BE2C (cell line): ENCODE results near the gene CLEC17A.
A peak's percentile ranks its signal among the peaks of the same experiment; 100 is the strongest.

Experiments used
- DNase-seq: peaks from one replicate; pipeline ENCODE4 v3.0.0-alpha.2; 2020
- H3K27me3 ChIP-seq: fragments of 250-450 bp; sonication (Bioruptor Pico); 2 replicates; pipeline ENCODE4 v1.5.1; 2020; ENCODE audit warnings: mild to moderate bottlenecking
- H3K36me3 ChIP-seq: fragments of 250-450 bp; sonication (Bioruptor Pico); 2 replicates; pipeline ENCODE4 v1.5.1; 2020; ENCODE audit warnings: mild to moderate bottlenecking
- H3K4me1 ChIP-seq: fragments of 250-450 bp; sonication (Bioruptor Pico); 2 replicates; pipeline ENCODE4 v1.5.1; 2020
- H3K4me3 ChIP-seq: 2 replicates; pipeline ENCODE4 v1.5.1; 2011; ENCODE audit warnings: low read depth, low read length
- H3K9me3 ChIP-seq: fragments of 250-450 bp; sonication (Bioruptor Pico); 2 replicates; pipeline ENCODE4 v1.5.1; 2020
- CTCF ChIP-seq: IDR thresholded peaks from 2 replicates; pipeline ENCODE4 v1.5.1; 2012; ENCODE audit warnings: mild to moderate bottlenecking, low read depth, low read length

CLEC17A gene

GRCh38 chr19:14566712-14567077 lies 16.2 kb upstream of the CLEC17A start:
- H3K36me3 ChIP-seq = peaks cover 31% of the 10 kb centered on the region
- no peak overlapping the region for H3K4me3 ChIP-seq
- no peaks in the 10 kb centered on the region for H3K9me3 ChIP-seq
- no peak for DNase-seq
- H3K4me1 ChIP-seq = peaks cover 6% of the 10 kb centered on the region
- no peaks in the 10 kb centered on the region for H3K27me3 ChIP-seq
- TF ChIP-seq CTCF = no peak

- Histone ChIP-seq H3K36me3 (peaks cover 31% of the 10 kb centered on the region), H3K9me3 (no peaks in the 10 kb centered on the region), H3K27me3 (no peaks in the 10 kb centered on the region), H3K4me3 (no peak overlapping the region), H3K4me1 (peaks cover 6% of the 10 kb centered on the region)
- no peak for TF ChIP-seq CTCF
- DNase-seq = no peak
Observed at GRCh38 chr19:14567079-14567478, 15.8 kb upstream of the CLEC17A start.

DNA sequence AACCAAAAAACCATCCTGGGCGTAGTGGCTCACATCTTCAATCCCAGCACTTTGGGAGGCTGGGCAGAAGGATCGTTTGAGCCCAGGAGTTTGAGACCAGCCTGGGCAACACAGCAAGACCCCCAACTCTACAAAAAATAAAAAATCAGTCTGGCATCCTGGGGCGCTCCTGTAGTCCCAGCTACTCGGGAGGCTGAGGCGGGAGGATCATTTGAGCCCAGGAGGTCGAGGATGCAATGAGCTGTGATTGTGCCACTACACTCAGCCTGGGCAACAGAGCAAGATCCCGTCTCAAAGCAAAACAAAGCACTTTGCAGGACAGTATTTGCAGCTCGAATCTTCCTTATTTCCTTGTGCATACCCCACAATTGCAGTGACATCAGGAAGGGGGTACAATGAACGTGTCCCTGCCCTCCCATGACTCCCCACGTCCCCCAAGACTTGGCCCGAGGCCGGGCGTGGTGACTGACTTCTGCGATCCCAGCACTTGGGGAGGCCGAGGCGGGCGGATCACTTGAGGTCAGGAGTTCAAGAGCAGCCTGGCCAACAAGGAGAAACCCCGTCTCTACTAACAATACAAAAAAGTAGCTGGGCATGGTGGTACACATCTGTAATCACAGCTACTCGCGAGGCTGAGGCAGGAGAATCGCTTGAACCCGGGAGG lies 11.9 kb upstream of the CLEC17A start:
- no peaks in the 10 kb centered on the region for H3K27me3 ChIP-seq
- H3K4me3 ChIP-seq = peak overlapping the region; percentile 97
- peaks cover 5% of the 10 kb centered on the region for H3K36me3 ChIP-seq
- no peak for DNase-seq
- no peaks in the 10 kb centered on the region for H3K9me3 ChIP-seq
- no peak for TF ChIP-seq CTCF
- H3K4me1 ChIP-seq = no peaks in the 10 kb centered on the region

- Histone ChIP-seq H3K27me3 (no peaks in the 10 kb centered on the region), H3K36me3 (peaks cover 2% of the 10 kb centered on the region; the same call in 1 of the 2 replicates), H3K9me3 (no peaks in the 10 kb centered on the region), H3K4me1 (no peaks in the 10 kb centered on the region), H3K4me3 (peak within 1 kb of the TSS; percentile 97)
- TF ChIP-seq CTCF = peak; percentile 72
- DNase-seq = peak; percentile 93
Observed at GRCh38 chr19:14571695-14572490, 11.0 kb upstream of the CLEC17A start, which contains the start of gene NDUFB7. NDUFB7 (minus strand) TSS chr19:14572066; CDS start chr19:14572000, 66 bp downstream.

GRCh38 chr19:14575428-14575980 lies 7.4 kb upstream of the CLEC17A start:
- no peak for TF ChIP-seq CTCF
- H3K4me1 ChIP-seq = no peaks in the 10 kb centered on the region
- no peaks in the 10 kb centered on the region for H3K27me3 ChIP-seq
- H3K36me3 ChIP-seq = no peaks in the 10 kb centered on the region
- DNase-seq = no peak
- H3K9me3 ChIP-seq = no peaks in the 10 kb centered on the region
- H3K4me3 ChIP-seq = no peak overlapping the region
